Activated naive CD8-positive, alpha-beta T cell treated with anti-CD3 and anti-CD28 coated beads, Interleukin-2, amount 50 U/mL, for 24 hours (primary cell): ENCODE data around the gene MEIOSIN.
"Not testable (repeated sequence)": the region's sequence is repeated elsewhere in the genome, so short reads cannot be mapped to it uniquely, and the experiment has no call there.

Experiments used
- ATAC-seq: fragments of 150-1000 bp; cut with Tn5 transposase; one replicate; pipeline ENCODE4 v1.10.0; 2021
- DNase-seq: peaks from one replicate; pipeline ENCODE4 v3.0.0; 2021
- H3K27ac Mint-ChIP-seq: one replicate; pipeline ENCODE4 v1.8.0; 2021; ENCODE audit warnings: mild to moderate bottlenecking, mixed read lengths
- H3K27me3 Mint-ChIP-seq: one replicate; pipeline ENCODE4 v1.8.0; 2021; ENCODE audit warnings: mixed read lengths
- H3K36me3 Mint-ChIP-seq: one replicate; pipeline ENCODE4 v1.8.0; 2021; ENCODE audit warnings: low read depth, mixed read lengths
- H3K4me1 Mint-ChIP-seq: one replicate; pipeline ENCODE4 v1.8.0; 2021; ENCODE audit warnings: mixed read lengths
- H3K4me3 Mint-ChIP-seq: one replicate; pipeline ENCODE4 v1.8.0; 2021; ENCODE audit warnings: mild to moderate bottlenecking, moderate library complexity, mixed read lengths
- H3K9me3 Mint-ChIP-seq: one replicate; pipeline ENCODE4 v1.8.0; 2021; ENCODE audit warnings: mixed read lengths

The MEIOSIN gene

GRCh38 chr19:45789035-45789786, 56.0 kb downstream of the MEIOSIN start:
- no peaks in the 10 kb centered on the region for H3K9me3 Mint-ChIP-seq
- H3K27ac Mint-ChIP-seq, result no peak overlapping the region
- H3K27me3 Mint-ChIP-seq, result peaks cover 8% of the 10 kb centered on the region
- peaks cover 52% of the 10 kb centered on the region for H3K36me3 Mint-ChIP-seq
- ATAC-seq (no peak), DNase-seq (no peak)
- H3K4me1 Mint-ChIP-seq, result peaks cover 32% of the 10 kb centered on the region
- H3K4me3 Mint-ChIP-seq, result no peak overlapping the region

- H3K4me1 Mint-ChIP-seq, result peaks cover 34% of the 10 kb centered on the region
- H3K27ac Mint-ChIP-seq, result peak overlapping the region; percentile 34
- H3K36me3 Mint-ChIP-seq, result peaks cover 52% of the 10 kb centered on the region
- peaks cover 21% of the 10 kb centered on the region for H3K27me3 Mint-ChIP-seq
- H3K4me3 Mint-ChIP-seq, result peak overlapping the region; percentile 90
- no peaks in the 10 kb centered on the region for H3K9me3 Mint-ChIP-seq
- no peak for ATAC-seq
- DNase-seq, result peak; percentile 53
These were observed 57.7 kb downstream of the MEIOSIN start for GRCh38 chr19:45790942-45791341.

GRCh38 chr19:45791744-45792469, 58.7 kb downstream of the MEIOSIN start:
- Mint-ChIP-seq H3K36me3 (peaks cover 43% of the 10 kb centered on the region), H3K27ac (peak overlapping the region; percentile 77), H3K4me1 (peaks cover 34% of the 10 kb centered on the region), H3K27me3 (peaks cover 30% of the 10 kb centered on the region), H3K9me3 (no peaks in the 10 kb centered on the region), H3K4me3 (peak overlapping the region; percentile 90)
- DNase-seq (peak; percentile 40), ATAC-seq (peak; percentile 17)

- DNase-seq (peak; percentile 100), ATAC-seq (peak; percentile 90)
- Mint-ChIP-seq H3K4me1 (peaks cover 34% of the 10 kb centered on the region), H3K4me3 (peak within 1 kb of the TSS; percentile 90), H3K27me3 (peaks cover 33% of the 10 kb centered on the region), H3K9me3 (no peaks in the 10 kb centered on the region), H3K27ac (peak within 1 kb of the TSS; percentile 92), H3K36me3 (peaks cover 36% of the 10 kb centered on the region)
These were observed 59.4 kb downstream of the MEIOSIN start, which contains the start of gene DMWD for GRCh38 chr19:45792470-45793177. TSS of gene DMWD (minus strand) at chr19:45792845. CDS start at chr19:45792756, 89 bp downstream.

GRCh38 chr19:45793178-45793564, 59.9 kb downstream of the MEIOSIN start:
- no peaks in the 10 kb centered on the region for H3K9me3 Mint-ChIP-seq
- H3K4me3 Mint-ChIP-seq, result peak overlapping the region; percentile 66
- ATAC-seq (no peak), DNase-seq (no peak)
- peaks cover 32% of the 10 kb centered on the region for H3K36me3 Mint-ChIP-seq
- H3K27ac Mint-ChIP-seq, result peak overlapping the region; percentile 92
- peaks cover 34% of the 10 kb centered on the region for H3K4me1 Mint-ChIP-seq
- H3K27me3 Mint-ChIP-seq, result peaks cover 37% of the 10 kb centered on the region

- Mint-ChIP-seq H3K36me3 (peaks cover 25% of the 10 kb centered on the region), H3K27ac (peak overlapping the region; percentile 59), H3K4me3 (peak overlapping the region; percentile 24), H3K27me3 (peaks cover 44% of the 10 kb centered on the region), H3K9me3 (no peaks in the 10 kb centered on the region), H3K4me1 (peaks cover 34% of the 10 kb centered on the region)
- ATAC-seq (no peak), DNase-seq (no peak)
These were observed 60.6 kb downstream of the MEIOSIN start for GRCh38 chr19:45793876-45794275.

GRCh38 chr19:45794627-45795026, 61.4 kb downstream of the MEIOSIN start:
- ATAC-seq, result no peak
- DNase-seq, result no peak
- Mint-ChIP-seq H3K27ac (no peak overlapping the region), H3K4me3 (no peak overlapping the region), H3K4me1 (peaks cover 37% of the 10 kb centered on the region), H3K27me3 (peaks cover 45% of the 10 kb centered on the region), H3K36me3 (peaks cover 18% of the 10 kb centered on the region), H3K9me3 (no peaks in the 10 kb centered on the region)

GRCh38 chr19:45798995-45799517, 65.8 kb downstream of the MEIOSIN start:
- ATAC-seq (peak; percentile 60), DNase-seq (peak; percentile 68)
- H3K27ac Mint-ChIP-seq, result no peak overlapping the region
- no peaks in the 10 kb centered on the region for H3K36me3 Mint-ChIP-seq
- H3K9me3 Mint-ChIP-seq, result no peaks in the 10 kb centered on the region
- peaks cover 5% of the 10 kb centered on the region for H3K4me1 Mint-ChIP-seq
- peaks cover 56% of the 10 kb centered on the region for H3K27me3 Mint-ChIP-seq
- H3K4me3 Mint-ChIP-seq, result no peak overlapping the region

GRCh38 chr19:45799541-45799940, 66.3 kb downstream of the MEIOSIN start:
- H3K27ac Mint-ChIP-seq, DNase-seq, ATAC-seq, H3K9me3 Mint-ChIP-seq, H3K4me1 Mint-ChIP-seq, H3K4me3 Mint-ChIP-seq, H3K36me3 Mint-ChIP-seq: not testable (repeated sequence)
- H3K27me3 Mint-ChIP-seq, result peaks cover 54% of the 10 kb centered on the region

- Mint-ChIP-seq H3K27me3 (peaks cover 49% of the 10 kb centered on the region), H3K4me3 (no peak overlapping the region), H3K27ac (no peak overlapping the region), H3K36me3 (no peaks in the 10 kb centered on the region), H3K9me3 (no peaks in the 10 kb centered on the region), H3K4me1 (peaks cover 3% of the 10 kb centered on the region)
- DNase-seq, result no peak
- no peak for ATAC-seq
These were observed 66.9 kb downstream of the MEIOSIN start for GRCh38 chr19:45800070-45800553.

- DNase-seq (no peak), ATAC-seq (no peak)
- Mint-ChIP-seq H3K9me3 (no peaks in the 10 kb centered on the region), H3K4me3 (no peak overlapping the region), H3K27ac (no peak overlapping the region), H3K27me3 (peaks cover 36% of the 10 kb centered on the region), H3K36me3 (no peaks in the 10 kb centered on the region), H3K4me1 (peaks cover 3% of the 10 kb centered on the region)
These were observed 68.5 kb downstream of the MEIOSIN start for GRCh38 chr19:45801603-45802175.

- no peak overlapping the region for H3K27ac Mint-ChIP-seq
- H3K27me3 Mint-ChIP-seq, result peaks cover 18% of the 10 kb centered on the region
- no peak for ATAC-seq
- H3K36me3 Mint-ChIP-seq, result no peaks in the 10 kb centered on the region
- no peak overlapping the region for H3K4me3 Mint-ChIP-seq
- no peaks in the 10 kb centered on the region for H3K9me3 Mint-ChIP-seq
- H3K4me1 Mint-ChIP-seq, result peaks cover 1% of the 10 kb centered on the region
- no peak for DNase-seq
These were observed 71.1 kb downstream of the MEIOSIN start for GRCh38 chr19:45804140-45804958.

GRCh38 chr19:45804959-45805230, 71.7 kb downstream of the MEIOSIN start:
- Mint-ChIP-seq H3K27me3 (peaks cover 16% of the 10 kb centered on the region), H3K4me3 (no peak overlapping the region), H3K27ac (no peak overlapping the region), H3K4me1 (peaks cover 7% of the 10 kb centered on the region), H3K9me3 (no peaks in the 10 kb centered on the region), H3K36me3 (no peaks in the 10 kb centered on the region)
- DNase-seq (no peak), ATAC-seq (no peak)
